HepG2 (cell line): ENCODE measurements around the gene MPC1. TPM values are rescaled to one million over a fixed set of nuclear protein-coding genes. Genes with fewer than 3 reads are reported as not detected.

Source experiments
- ARID4A ChIP-seq: sonication (generic); formaldehyde crosslinking; IDR thresholded peaks from 2 replicates; pipeline ENCODE4 v1.5.0; 2020; ENCODE audit warnings: mild to moderate bottlenecking, missing genetic modification reagents, borderline replicate concordance
- BRF2 ChIP-seq: sonication (generic); formaldehyde crosslinking; IDR thresholded peaks from 2 replicates; pipeline ENCODE4 v1.8.1; 2022; ENCODE audit warnings: mild to moderate bottlenecking, missing genetic modification reagents
- E2F2 ChIP-seq: sonication (generic); formaldehyde crosslinking; IDR thresholded peaks from 2 replicates; pipeline ENCODE4 v1.4.0; 2020; ENCODE audit warnings: missing genetic modification reagents, borderline replicate concordance
- GABPB1 ChIP-seq: IDR thresholded peaks from 2 replicates; pipeline ENCODE4 v1.6.1; 2016; ENCODE audit warnings: mild to moderate bottlenecking, missing genetic modification reagents, moderate library complexity, missing compliant biosample characterization
- HES4 ChIP-seq: sonication (generic); formaldehyde crosslinking; IDR thresholded peaks from 2 replicates; pipeline ENCODE4 v1.9.0; 2021; ENCODE audit warnings: mild to moderate bottlenecking, missing genetic modification reagents, borderline replicate concordance
- HNRNPL ChIP-seq: fragments of 200-400 bp; formaldehyde crosslinking; IDR thresholded peaks from 2 replicates; pipeline ENCODE4 v1.6.1; 2017; ENCODE audit warnings: mild to moderate bottlenecking, low read depth, low read length
- RBAK ChIP-seq: sonication (generic); formaldehyde crosslinking; IDR thresholded peaks from 2 replicates; pipeline ENCODE4 v1.5.1; 2020; ENCODE audit warnings: mild to moderate bottlenecking, missing genetic modification reagents
- RFXANK ChIP-seq: IDR thresholded peaks from 2 replicates; pipeline ENCODE4 v1.6.1; 2016
- TCF7L2 ChIP-seq: IDR thresholded peaks from 2 replicates; pipeline ENCODE4 v1.6.1; 2011; ENCODE audit warnings: mild to moderate bottlenecking, low read depth, low read length, moderate library complexity
- ZC3H4 ChIP-seq: sonication (generic); formaldehyde crosslinking; IDR thresholded peaks from 2 replicates; pipeline ENCODE4 v1.4.0; 2020; ENCODE audit warnings: missing genetic modification reagents, borderline replicate concordance
- ZMYM3 ChIP-seq: sonication (generic); formaldehyde crosslinking; IDR thresholded peaks from 2 replicates; pipeline ENCODE4 v1.5.1; 2020; ENCODE audit warnings: mild to moderate bottlenecking, missing genetic modification reagents
- ZNF234 ChIP-seq: sonication (generic); formaldehyde crosslinking; conservative IDR thresholded peaks from 2 replicates; pipeline ENCODE4 v1.5.1; 2020; ENCODE audit warnings: mild to moderate bottlenecking, missing genetic modification reagents
- ZNF609 ChIP-seq: sonication (generic); formaldehyde crosslinking; IDR thresholded peaks from 2 replicates; pipeline ENCODE4 v1.4.0; 2020; ENCODE audit warnings: mild to moderate bottlenecking, missing genetic modification reagents, borderline replicate concordance
- ZNF691 ChIP-seq: sonication (generic); formaldehyde crosslinking; IDR thresholded peaks from 2 replicates; pipeline ENCODE4 v1.4.0; 2020; ENCODE audit warnings: missing genetic modification reagents, low read depth, mild to moderate bottlenecking, borderline replicate concordance
- polyA plus RNA-seq, 8 experiments: library from polyadenylated mRNA; depleted of rRNA in 3 of 8; stranded (reverse) in 7 of 8; unstranded in 1 of 8; fragments of >200 nt; fragmentation: Illumina TruSeq in 4 of 8; extraction: Trizol in 4 of 8; gene quantifications; 2 replicates each; pipeline versions ENCODE4 v1.2.1 to v1.2.3, GENCODE V29; 2011 to 2016; ENCODE audit warnings: low read depth in 4 of 8, missing spikeins in 1 of 8, mixed read lengths in 1 of 8; ENCODE audit not compliant: insufficient read depth in 1 of 8
- total RNA-seq, 5 experiments: library from RNA; depleted of rRNA; stranded (reverse); fragments of >200 nt; fragmentation: Illumina TruSeq; extraction: Trizol; gene quantifications; 2 replicates each; pipeline ENCODE4 v1.2.3, GENCODE V29; 2016; ENCODE audit warnings: low read depth in 1 of 5

The MPC1 gene
- total and polyA plus RNA-seq, 2 of the 13 experiments (the other 11 are each of a cell fraction or from before 2014, with no cell fraction given), result 189 to 214 TPM

- TF ChIP-seq ZC3H4 (peak; percentile 65; the same call in 1 of the 2 replicates), ZNF234 (no peak), ZMYM3 (CRISPR knock-in tag) (peak; percentile 60; the same call in 1 of the 2 replicates), GABPB1 (CRISPR knock-in tag) (peak; percentile 51; the same call in 1 of the 2 replicates), TCF7L2 (0 out of 2 replicates have a peak, but pooled peaks have one; percentile 24), E2F2 (CRISPR knock-in tag) (no peak), RBAK (CRISPR knock-in tag) (no peak), HES4 (CRISPR knock-in tag) (no peak), BRF2 (CRISPR knock-in tag) (peak; percentile 72; the same call in 1 of the 2 replicates), ARID4A (CRISPR knock-in tag) (peak; percentile 34; the same call in 1 of the 2 replicates), RFXANK (CRISPR knock-in tag) (no peak), ZNF691 (peak; percentile 84; the same call in 1 of the 2 replicates), ZNF609 (CRISPR knock-in tag) (peak; percentile 95), HNRNPL (no peak)
These were observed 5.0 kb upstream of the MPC1 start (continued) for GRCh38 chr6:166387642-166388289.
